H1 (cell line): Measurements from ENCODE around the gene ALDH1A3. TPM values are rescaled to one million over a fixed set of nuclear protein-coding genes. Genes with fewer than 3 reads are reported as not detected.

ENCODE experiments used
- CTCF ChIA-PET: fragments of 300-600 bp; sonication (Branson Sonifier 250); formaldehyde crosslinking; loops from one replicate; lab custom pipeline; 2021; ENCODE audit not compliant: partially characterized antibody; lab: Charles Lee
- POLR2A ChIA-PET: fragments of 300-600 bp; sonication (Branson Sonifier 250); formaldehyde crosslinking; loops from one replicate; lab custom pipeline; 2021; ENCODE audit warnings: inconsistent platforms; ENCODE audit not compliant: partially characterized antibody; lab: Charles Lee
- DNase-seq, 2 experiments: peaks; one replicate each; pipeline versions ENCODE4 v3.0.0 to v3.0.0-alpha.2; 2010 to 2022; ENCODE audit warnings: low spot score in 2 of 2, low read depth in 1 of 2, mixed read lengths in 1 of 2
- FAIRE-seq: peaks from 2 replicates; lab custom pipeline; 2011; peaks lifted over from hg19 to GRCh38; lab: Jason Lieb, UNC
- H2AFZ ChIP-seq: 2 replicates; pipeline ENCODE4 v1.8.1; 2012; ENCODE audit warnings: low read length, inconsistent platforms
- H2AK5ac ChIP-seq: 2 replicates; pipeline ENCODE4 v1.6.1; 2013; ENCODE audit warnings: low read depth, low read length
- H2BK120ac ChIP-seq: replicated peaks from 2 replicates; pipeline ENCODE3; 2013; ENCODE audit warnings: low read depth, low read length, inconsistent platforms
- H2BK12ac ChIP-seq: 2 replicates; pipeline ENCODE4 v1.6.1; 2013; ENCODE audit warnings: low read depth, low read length
- H2BK15ac ChIP-seq: 2 replicates; pipeline ENCODE4 v1.6.1; 2013; ENCODE audit warnings: low read length
- H2BK20ac ChIP-seq: 2 replicates; pipeline ENCODE4 v1.6.1; 2013; ENCODE audit warnings: low read length
- H2BK5ac ChIP-seq: 2 replicates; pipeline ENCODE4 v1.6.1; 2013; ENCODE audit warnings: low read depth, low read length
- H3K14ac ChIP-seq: 2 replicates; pipeline ENCODE4 v1.6.1; 2013; ENCODE audit warnings: inconsistent platforms; ENCODE audit not compliant: insufficient read length
- H3K18ac ChIP-seq: 2 replicates; pipeline ENCODE4 v1.6.1; 2013; ENCODE audit warnings: low read length; ENCODE audit errors: extremely low read depth
- H3K23ac ChIP-seq: 2 replicates; pipeline ENCODE4 v1.6.1; 2013; ENCODE audit warnings: inconsistent platforms; ENCODE audit not compliant: insufficient read length
- H3K23me2 ChIP-seq: 2 replicates; pipeline ENCODE4 v1.6.1; 2013; ENCODE audit warnings: low read depth, low read length
- H3K27ac ChIP-seq: 2 replicates; pipeline ENCODE4 v1.6.1; 2011; ENCODE audit warnings: low read depth, low read length, inconsistent platforms
- H3K27me3 ChIP-seq, 4 experiments: replicated peaks in 1 of 4; 1 replicate in 1 of 4; 2 replicates in 3 of 4; pipeline versions ENCODE4 v1.6.1 to v1.8.1; 2011 to 2013; ENCODE audit warnings: low read length in 3 of 4, mild to moderate bottlenecking in 3 of 4, inconsistent platforms in 2 of 4, mixed read lengths in 2 of 4, moderate library complexity in 1 of 4; ENCODE audit not compliant: control insufficient read depth in 3 of 4, insufficient read depth in 3 of 4; ENCODE audit errors: extremely low read depth in 1 of 4
- H3K36me3 ChIP-seq, 4 experiments: 2 replicates each; pipeline versions ENCODE4 v1.6.1 to v1.8.1; 2011 to 2013; ENCODE audit warnings: mild to moderate bottlenecking in 4 of 4, low read length in 3 of 4, moderate library complexity in 2 of 4, control low read depth in 1 of 4, inconsistent platforms in 1 of 4; ENCODE audit not compliant: insufficient read depth in 4 of 4, control insufficient read depth in 2 of 4
- H3K4ac ChIP-seq: replicated peaks from 2 replicates; pipeline ENCODE3; 2013; ENCODE audit warnings: low read length, low read depth, mixed read lengths, inconsistent platforms; ENCODE audit not compliant: insufficient read length
- H3K4me1 ChIP-seq, 4 experiments: replicated peaks in 1 of 4; 1 replicate in 1 of 4; 2 replicates in 3 of 4; pipeline versions ENCODE4 v1.6.1 to v1.8.1; 2011 to 2013; ENCODE audit warnings: low read length in 3 of 4, inconsistent platforms in 2 of 4, mixed read lengths in 1 of 4; ENCODE audit not compliant: insufficient read depth in 4 of 4, control insufficient read depth in 3 of 4
- H3K4me2 ChIP-seq, 2 experiments: 2 replicates each; pipeline versions ENCODE4 v1.6.1 to v1.8.1; 2011 to 2013; ENCODE audit warnings: low read depth in 2 of 2, low read length in 2 of 2, control low read depth in 1 of 2, inconsistent platforms in 1 of 2, mild to moderate bottlenecking in 1 of 2; ENCODE audit not compliant: insufficient read depth in 1 of 2
- H3K4me3 ChIP-seq, 4 experiments: fragments of 200-600, 300-600 bp in 1 of 4; sonication (generic), shearing (Covaris generic), sonication (Bioruptor Twin) in 1 of 4; 2 replicates each; pipeline versions ENCODE4 v1.5.1 to v1.8.1; 2011 to 2016; ENCODE audit warnings: low read length in 4 of 4, low read depth in 3 of 4, control low read depth in 2 of 4, inconsistent platforms in 2 of 4, mild to moderate bottlenecking in 2 of 4, mixed read lengths in 1 of 4, moderate library complexity in 1 of 4; ENCODE audit not compliant: insufficient read depth in 2 of 4; ENCODE audit errors: extremely low read depth in 1 of 4
- H3K56ac ChIP-seq: replicated peaks from 2 replicates; pipeline ENCODE3; 2013; ENCODE audit warnings: low read depth, mild to moderate bottlenecking, mixed read lengths, low read length, inconsistent platforms; ENCODE audit not compliant: insufficient read length
- H3K79me1 ChIP-seq: 2 replicates; pipeline ENCODE4 v1.6.1; 2013; ENCODE audit warnings: low read depth, low read length, control low read depth
- H3K79me2 ChIP-seq, 2 experiments: 2 replicates each; pipeline versions ENCODE4 v1.6.1 to v1.8.1; 2012 to 2013; ENCODE audit warnings: low read length in 2 of 2, mild to moderate bottlenecking in 2 of 2, inconsistent platforms in 1 of 2; ENCODE audit not compliant: insufficient read depth in 2 of 2, control insufficient read depth in 1 of 2
- H3K9ac ChIP-seq, 4 experiments: replicated peaks in 1 of 4; 1 replicate in 1 of 4; 2 replicates in 3 of 4; pipeline versions ENCODE4 v1.6.1 to v1.8.1; 2011 to 2013; ENCODE audit warnings: low read depth in 3 of 4, low read length in 3 of 4, control low read depth in 2 of 4, mild to moderate bottlenecking in 2 of 4, moderate library complexity in 2 of 4, inconsistent platforms in 1 of 4; ENCODE audit errors: extremely low read depth in 1 of 4
- H3K9me3 ChIP-seq, 2 experiments: 2 replicates each; pipeline versions ENCODE4 v1.6.1 to v1.8.1; 2012 to 2013; ENCODE audit warnings: mild to moderate bottlenecking in 2 of 2, moderate library complexity in 2 of 2, control low read depth in 1 of 2, inconsistent platforms in 1 of 2, low read depth in 1 of 2, low read length in 1 of 2, mixed read lengths in 1 of 2; ENCODE audit not compliant: insufficient read depth in 2 of 2
- H4K20me1 ChIP-seq, 2 experiments: replicated peaks in 1 of 2; 2 replicates each; pipeline versions ENCODE3 to v1.8.1; 2011 to 2013; ENCODE audit warnings: inconsistent platforms in 2 of 2, low read length in 2 of 2, mild to moderate bottlenecking in 1 of 2; ENCODE audit not compliant: insufficient read depth in 2 of 2, control insufficient read depth in 1 of 2
- H4K5ac ChIP-seq: 2 replicates; pipeline ENCODE4 v1.6.1; 2013; ENCODE audit warnings: low read length, low read depth, mixed read lengths, inconsistent platforms; ENCODE audit not compliant: insufficient read length
- H4K8ac ChIP-seq: 2 replicates; pipeline ENCODE4 v1.8.0; 2013; ENCODE audit warnings: mild to moderate bottlenecking, moderate library complexity, low read length, inconsistent platforms; ENCODE audit not compliant: insufficient read depth; ENCODE audit errors: extremely low read depth
- H4K91ac ChIP-seq: replicated peaks from 2 replicates; pipeline ENCODE3; 2013; ENCODE audit warnings: low read length, mixed read lengths, inconsistent platforms; ENCODE audit not compliant: insufficient read length
- EZH2 ChIP-seq: fragments of 200-600 bp; sonication (generic); IDR thresholded peaks from 2 replicates; pipeline ENCODE4 v1.7.1; 2012; ENCODE audit warnings: low read depth, mild to moderate bottlenecking, moderate library complexity, low read length, inconsistent platforms; ENCODE audit not compliant: severe bottlenecking
- HDAC2 ChIP-seq, 2 experiments: fragments of 300-600 bp in 1 of 2; sonication (generic) in 1 of 2; IDR thresholded peaks; 2 replicates each; pipeline ENCODE4 v1.6.1; 2011 to 2012; ENCODE audit warnings: low read depth in 2 of 2, low read length in 2 of 2, mild to moderate bottlenecking in 2 of 2, moderate library complexity in 2 of 2, borderline replicate concordance in 1 of 2, inconsistent platforms in 1 of 2
- JUN ChIP-seq: IDR thresholded peaks from 2 replicates; pipeline ENCODE4 v1.6.1; 2011; ENCODE audit warnings: low read depth, mild to moderate bottlenecking, improper control_type of control experiment, low read length
- NRF1 ChIP-seq: IDR thresholded peaks from 2 replicates; pipeline ENCODE4 v1.6.1; 2011; ENCODE audit warnings: mild to moderate bottlenecking, low read depth, low read length, improper control_type of control experiment
- POLR2A ChIP-seq, 2 experiments: IDR thresholded peaks; 1 replicate in 1 of 2; 2 replicates in 1 of 2; pipeline ENCODE4 v1.6.1; 2011; ENCODE audit warnings: low read depth in 2 of 2, low read length in 2 of 2, mild to moderate bottlenecking in 2 of 2; ENCODE audit errors: control extremely low read depth in 1 of 2
- POU5F1 ChIP-seq: IDR thresholded peaks from 2 replicates; pipeline ENCODE4 v1.6.1; 2011; ENCODE audit warnings: low read depth, mild to moderate bottlenecking, low read length, moderate library complexity
- RXRA ChIP-seq: IDR thresholded peaks from 2 replicates; pipeline ENCODE4 v1.6.1; 2011; ENCODE audit warnings: low read depth, mild to moderate bottlenecking, low read length, moderate library complexity; ENCODE audit not compliant: insufficient read depth
- SRF ChIP-seq: IDR thresholded peaks from 2 replicates; pipeline ENCODE4 v1.6.1; 2011; ENCODE audit warnings: mild to moderate bottlenecking, low read depth, low read length, moderate library complexity
- WGBS, 2 experiments: shearing (Covaris generic) in 1 of 2; methylation state at CpG; one replicate each; pipeline versions ENCODE4 v1.1.6 to v1.1.7; 2013 to 2015; ENCODE audit warnings: low lambda C conversion rate in 2 of 2, mixed read lengths in 2 of 2, inconsistent platforms in 1 of 2, low coverage in 1 of 2, missing lambda C conversion rate in 1 of 2; ENCODE audit not compliant: insufficient replicate concordance in 2 of 2, insufficient coverage in 1 of 2, insufficient read length in 1 of 2; ENCODE audit errors: extremely low coverage in 1 of 2, missing lambda C conversion rate in 1 of 2; 5-methylcytosine and 5-hydroxymethylcytosine counted together
- polyA plus RNA-seq, 7 experiments: library from polyadenylated mRNA; depleted of rRNA in 3 of 7; stranded (reverse) in 5 of 7; unstranded in 2 of 7; fragments of >200 nt in 5 of 7; fragments of 200-250 nt in 2 of 7; gene quantifications; 1 replicate in 5 of 7; 2 replicates in 1 of 7; 4 replicates in 1 of 7; pipeline versions ENCODE4 v1.2.1 to v1.2.3, GENCODE V29; 2011 to 2013; ENCODE audit warnings: missing spikeins in 2 of 7, mixed read lengths in 2 of 7
- total RNA-seq: library from RNA; stranded (reverse); fragmentation: NEBNext Ultra II Directional; extraction: Animal tissue kit (Norgen Biotek cat#: 25700); gene quantifications from 2 replicates; pipeline ENCODE4 v1.2.1, GENCODE V29; 2021
- TF ChIP-seq, protein P1 (sequence below), 3 experiments: IDR thresholded peaks; 1 replicate in 2 of 3; 2 replicates in 1 of 3; pipeline versions ENCODE4 v1.5.1 to v1.6.1; 2011; ENCODE audit warnings: low read length in 3 of 3, mild to moderate bottlenecking in 3 of 3, inconsistent platforms in 2 of 3, low read depth in 1 of 3, moderate library complexity in 1 of 3; ENCODE audit not compliant: insufficient read depth in 1 of 3; ENCODE audit errors: control extremely low read depth in 1 of 3
- TF ChIP-seq, protein P2 (sequence below): IDR thresholded peaks from 2 replicates; pipeline ENCODE4 v1.6.1; 2012; ENCODE audit warnings: low read length, inconsistent platforms

The ALDH1A3 gene
- total and polyA plus RNA-seq, 2 of the 8 experiments (the other 6 are each of a cell fraction or from before 2014, with no cell fraction given) = 2.2 to 5.5 TPM

DNA sequence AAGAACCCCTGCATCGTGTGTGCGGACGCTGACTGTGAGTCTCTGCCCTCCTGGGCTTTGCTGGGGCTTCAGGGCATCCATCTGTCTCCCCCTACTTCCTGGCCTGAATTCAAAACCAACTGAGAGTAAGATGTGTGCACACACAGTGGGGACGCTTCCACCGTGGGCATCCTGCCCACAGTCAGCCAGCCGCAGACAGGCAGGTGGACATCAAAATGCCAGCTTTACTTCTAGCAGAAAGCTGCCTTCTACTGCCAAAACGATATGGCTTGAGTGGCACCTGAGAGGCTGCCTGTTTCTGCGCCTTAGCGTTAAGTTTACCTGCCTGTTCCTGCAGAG is 18.5 kb downstream of the ALDH1A3 start:
- H2BK5ac ChIP-seq = no peak overlapping the region; the same call in 1 of the 2 replicates
- peaks cover 0 to 10% (median 3%) of the 10 kb centered on the region in 4 experiments; a peak in 5 of 7 replicates for H3K4me1 ChIP-seq
- no peaks in the 10 kb centered on the region for H3K23me2 ChIP-seq
- H3K56ac ChIP-seq = no peak overlapping the region
- H2BK12ac ChIP-seq = no peak overlapping the region
- no peaks in the 10 kb centered on the region for H3K79me2 ChIP-seq
- no peak overlapping the region for H4K91ac ChIP-seq
- no peak overlapping the region; the same call in 1 of the 2 replicates for H2BK20ac ChIP-seq
- H2BK120ac ChIP-seq = no peak overlapping the region
- H4K5ac ChIP-seq = no peak overlapping the region
- no peak overlapping the region for H3K4me2 ChIP-seq
- H3K9ac ChIP-seq = no peak overlapping the region
- H3K36me3 ChIP-seq = no peaks in the 10 kb centered on the region
- H3K4ac ChIP-seq = no peak overlapping the region
- H2AFZ ChIP-seq = no peak overlapping the region
- DNase-seq (no peak), FAIRE-seq (no peak)
- no peaks in the 10 kb centered on the region for H4K20me1 ChIP-seq
- no peaks in the 10 kb centered on the region for H3K27me3 ChIP-seq
- no peak overlapping the region for H2AK5ac ChIP-seq
- H4K8ac ChIP-seq = no peak overlapping the region
- H3K18ac ChIP-seq = no peak overlapping the region
- H2BK15ac ChIP-seq = no peak overlapping the region
- H3K23ac ChIP-seq = no peak overlapping the region
- POLR2A ChIA-PET = interaction anchor here (1.3 kb wide), 1 partner anchor 149 kb away, joined by 4 read pairs; no protein-coding TSS in a partner anchor
- CTCF ChIA-PET = interaction anchor here (0.7 to 13.4 kb wide), 9 partner anchors 9 to 227 kb away, joined by 3 to 150 read pairs (median 8); partner anchors contain the start of gene LRRK1
- H3K4me3 ChIP-seq = no peak overlapping the region
- H3K9me3 ChIP-seq = no peaks in the 10 kb centered on the region
- no peak overlapping the region for H3K27ac ChIP-seq
- H3K79me1 ChIP-seq = no peaks in the 10 kb centered on the region
- WGBS, 2 experiments = 92% methylated on average over 9 of the region's 9 CpGs; no CpG with 5 or more reads in 1 of the 2 experiments
- H3K14ac ChIP-seq = no peak overlapping the region
- no peak for TF ChIP-seq EZH2
- TF ChIP-seq NRF1 = no peak
- no peak for TF ChIP-seq JUN
- no peak for TF ChIP-seq SRF
- TF ChIP-seq RXRA = no peak
- TF ChIP-seq, protein P1, sequence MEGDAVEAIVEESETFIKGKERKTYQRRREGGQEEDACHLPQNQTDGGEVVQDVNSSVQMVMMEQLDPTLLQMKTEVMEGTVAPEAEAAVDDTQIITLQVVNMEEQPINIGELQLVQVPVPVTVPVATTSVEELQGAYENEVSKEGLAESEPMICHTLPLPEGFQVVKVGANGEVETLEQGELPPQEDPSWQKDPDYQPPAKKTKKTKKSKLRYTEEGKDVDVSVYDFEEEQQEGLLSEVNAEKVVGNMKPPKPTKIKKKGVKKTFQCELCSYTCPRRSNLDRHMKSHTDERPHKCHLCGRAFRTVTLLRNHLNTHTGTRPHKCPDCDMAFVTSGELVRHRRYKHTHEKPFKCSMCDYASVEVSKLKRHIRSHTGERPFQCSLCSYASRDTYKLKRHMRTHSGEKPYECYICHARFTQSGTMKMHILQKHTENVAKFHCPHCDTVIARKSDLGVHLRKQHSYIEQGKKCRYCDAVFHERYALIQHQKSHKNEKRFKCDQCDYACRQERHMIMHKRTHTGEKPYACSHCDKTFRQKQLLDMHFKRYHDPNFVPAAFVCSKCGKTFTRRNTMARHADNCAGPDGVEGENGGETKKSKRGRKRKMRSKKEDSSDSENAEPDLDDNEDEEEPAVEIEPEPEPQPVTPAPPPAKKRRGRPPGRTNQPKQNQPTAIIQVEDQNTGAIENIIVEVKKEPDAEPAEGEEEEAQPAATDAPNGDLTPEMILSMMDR (IDR thresholded peaks at IDR 0.05; ENCODE audit: control extremely low read depth in 1 of 3, insufficient read depth in 1 of 3, low read depth in 1 of 3, low read length in 3 of 3) = no peak
- no peak for TF ChIP-seq POLR2A (IDR thresholded peaks at IDR 0.05; ENCODE audit: control extremely low read depth in 1 of 2, low read depth in 2 of 2, low read length in 2 of 2)
- no peak for TF ChIP-seq HDAC2 (IDR thresholded peaks at IDR 0.05; ENCODE audit: borderline replicate concordance in 1 of 2, low read depth in 2 of 2, low read length in 2 of 2)
- TF ChIP-seq, protein P2, sequence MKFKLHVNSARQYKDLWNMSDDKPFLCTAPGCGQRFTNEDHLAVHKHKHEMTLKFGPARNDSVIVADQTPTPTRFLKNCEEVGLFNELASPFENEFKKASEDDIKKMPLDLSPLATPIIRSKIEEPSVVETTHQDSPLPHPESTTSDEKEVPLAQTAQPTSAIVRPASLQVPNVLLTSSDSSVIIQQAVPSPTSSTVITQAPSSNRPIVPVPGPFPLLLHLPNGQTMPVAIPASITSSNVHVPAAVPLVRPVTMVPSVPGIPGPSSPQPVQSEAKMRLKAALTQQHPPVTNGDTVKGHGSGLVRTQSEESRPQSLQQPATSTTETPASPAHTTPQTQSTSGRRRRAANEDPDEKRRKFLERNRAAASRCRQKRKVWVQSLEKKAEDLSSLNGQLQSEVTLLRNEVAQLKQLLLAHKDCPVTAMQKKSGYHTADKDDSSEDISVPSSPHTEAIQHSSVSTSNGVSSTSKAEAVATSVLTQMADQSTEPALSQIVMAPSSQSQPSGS = no peak
- no peak for TF ChIP-seq POU5F1
